Progenitor cell of endocrine pancreas (in vitro differentiated cells): ENCODE measurements around the gene UBTF. TPM values are rescaled to one million over a fixed set of nuclear protein-coding genes. Genes with fewer than 3 reads are reported as not detected.

Source experiments
- DNase-seq: peaks from one replicate; pipeline ENCODE4 v3.0.0; 2021; ENCODE audit warnings: low spot score; ENCODE audit not compliant: unreplicated experiment
- H3K27ac Mint-ChIP-seq: 2 replicates; pipeline ENCODE4 v1.8.0; 2021; ENCODE audit warnings: mild to moderate bottlenecking, moderate library complexity, mixed read lengths
- H3K27me3 Mint-ChIP-seq: 2 replicates; pipeline ENCODE4 v1.8.0; 2021; ENCODE audit warnings: mixed read lengths
- H3K36me3 Mint-ChIP-seq: 2 replicates; pipeline ENCODE4 v1.8.0; 2022; ENCODE audit warnings: mixed read lengths; ENCODE audit not compliant: insufficient read depth
- H3K4me1 Mint-ChIP-seq: 2 replicates; pipeline ENCODE4 v1.8.0; 2021; ENCODE audit warnings: low read depth, mixed read lengths
- H3K4me3 Mint-ChIP-seq: 2 replicates; pipeline ENCODE4 v1.8.0; 2021; ENCODE audit warnings: low read depth, mild to moderate bottlenecking, moderate library complexity, mixed read lengths
- H3K9me3 Mint-ChIP-seq: 2 replicates; pipeline ENCODE4 v1.8.0; 2021; ENCODE audit warnings: low read depth, mixed read lengths
- total RNA-seq: library from RNA; stranded (reverse); gene quantifications from 2 replicates; pipeline ENCODE4 v1.2.1, GENCODE V29; 2021
- TF ChIP-seq, protein P1 (sequence below): fragments of 200-600 bp; sonication (generic); IDR thresholded peaks from one replicate; pipeline ENCODE4 v1.5.0; 2021; ENCODE audit warnings: antibody characterized with exemption, mild to moderate bottlenecking; ENCODE audit not compliant: unreplicated experiment

Gene UBTF
- total RNA-seq, 1 donor from 2014 or later: 100 TPM

DNA sequence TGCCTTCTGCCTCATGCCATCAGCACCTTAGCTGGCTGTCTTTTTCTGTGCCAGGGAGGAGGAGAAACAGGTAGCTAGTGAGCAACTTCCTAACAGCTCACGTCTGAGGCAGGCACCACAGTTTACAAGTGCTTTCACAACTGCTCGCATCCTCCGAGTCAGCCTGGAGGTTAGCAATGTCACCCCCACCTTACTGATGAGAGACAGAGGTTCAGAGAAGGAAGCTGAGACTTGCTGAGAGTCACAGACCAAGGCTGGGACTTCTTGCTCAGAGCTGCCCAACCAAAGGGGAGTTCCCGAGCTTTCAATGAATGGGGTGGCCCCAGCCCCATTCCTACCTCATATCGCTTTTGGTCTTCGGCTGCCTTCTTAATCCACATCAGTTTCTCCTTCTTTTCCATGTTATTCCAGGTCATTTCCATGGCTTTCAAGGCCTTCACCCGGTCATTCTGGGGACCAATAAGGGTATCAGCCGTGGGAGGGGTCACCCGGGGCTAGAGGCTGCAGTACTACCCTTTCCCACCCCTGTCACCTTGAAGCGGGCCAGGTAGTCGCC is 9.6 kb downstream of the UBTF start:
- H3K36me3 Mint-ChIP-seq: peaks cover 30% of the 10 kb centered on the region
- no peak for DNase-seq
- TF ChIP-seq, protein P1, sequence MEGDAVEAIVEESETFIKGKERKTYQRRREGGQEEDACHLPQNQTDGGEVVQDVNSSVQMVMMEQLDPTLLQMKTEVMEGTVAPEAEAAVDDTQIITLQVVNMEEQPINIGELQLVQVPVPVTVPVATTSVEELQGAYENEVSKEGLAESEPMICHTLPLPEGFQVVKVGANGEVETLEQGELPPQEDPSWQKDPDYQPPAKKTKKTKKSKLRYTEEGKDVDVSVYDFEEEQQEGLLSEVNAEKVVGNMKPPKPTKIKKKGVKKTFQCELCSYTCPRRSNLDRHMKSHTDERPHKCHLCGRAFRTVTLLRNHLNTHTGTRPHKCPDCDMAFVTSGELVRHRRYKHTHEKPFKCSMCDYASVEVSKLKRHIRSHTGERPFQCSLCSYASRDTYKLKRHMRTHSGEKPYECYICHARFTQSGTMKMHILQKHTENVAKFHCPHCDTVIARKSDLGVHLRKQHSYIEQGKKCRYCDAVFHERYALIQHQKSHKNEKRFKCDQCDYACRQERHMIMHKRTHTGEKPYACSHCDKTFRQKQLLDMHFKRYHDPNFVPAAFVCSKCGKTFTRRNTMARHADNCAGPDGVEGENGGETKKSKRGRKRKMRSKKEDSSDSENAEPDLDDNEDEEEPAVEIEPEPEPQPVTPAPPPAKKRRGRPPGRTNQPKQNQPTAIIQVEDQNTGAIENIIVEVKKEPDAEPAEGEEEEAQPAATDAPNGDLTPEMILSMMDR: no peak
- no peaks in the 10 kb centered on the region for H3K27me3 Mint-ChIP-seq
- H3K4me1 Mint-ChIP-seq: no peaks in the 10 kb centered on the region
- no peak overlapping the region for H3K4me3 Mint-ChIP-seq
- H3K9me3 Mint-ChIP-seq: no peaks in the 10 kb centered on the region
- no peak overlapping the region for H3K27ac Mint-ChIP-seq

GRCh38 chr17:44207743-44208142 is 11.7 kb downstream of the UBTF start:
- Mint-ChIP-seq H3K4me1 (peaks cover 1% of the 10 kb centered on the region), H3K36me3 (peaks cover 18% of the 10 kb centered on the region), H3K4me3 (no peak overlapping the region)

DNA sequence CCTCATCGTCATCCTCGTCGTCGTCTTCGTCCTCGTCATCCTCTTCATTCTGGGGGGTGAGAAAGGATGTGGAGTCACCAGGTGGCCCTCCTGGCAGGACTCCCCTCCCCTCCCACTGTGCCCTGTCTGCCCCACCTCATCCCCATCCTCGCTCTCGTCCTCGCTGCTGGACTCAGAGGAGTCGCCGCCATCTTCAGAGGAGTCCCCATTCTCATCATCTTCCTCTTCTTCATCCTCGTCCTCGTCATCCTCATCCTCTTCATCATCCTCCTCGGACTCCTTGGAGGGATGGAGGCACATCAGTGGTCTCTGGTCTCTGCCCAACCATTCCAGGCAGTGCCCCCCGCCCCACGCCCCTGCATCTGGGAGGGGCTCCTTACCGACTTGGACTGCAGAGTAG is 12.2 kb downstream of the UBTF start:
- Mint-ChIP-seq H3K27me3 (no peaks in the 10 kb centered on the region), H3K4me1 (peaks cover 1% of the 10 kb centered on the region), H3K9me3 (no peaks in the 10 kb centered on the region), H3K4me3 (no peak overlapping the region), H3K27ac (no peak overlapping the region), H3K36me3 (peaks cover 17% of the 10 kb centered on the region)
- TF ChIP-seq, protein P1: no peak
- DNase-seq: no peak

More at GRCh38 chr17:44207743-44208142, 11.7 kb downstream of the UBTF start:
- Mint-ChIP-seq H3K9me3 (no peaks in the 10 kb centered on the region), H3K27ac (no peak overlapping the region), H3K27me3 (no peaks in the 10 kb centered on the region)
- TF ChIP-seq, protein P1: no peak
- no peak for DNase-seq

DNA sequence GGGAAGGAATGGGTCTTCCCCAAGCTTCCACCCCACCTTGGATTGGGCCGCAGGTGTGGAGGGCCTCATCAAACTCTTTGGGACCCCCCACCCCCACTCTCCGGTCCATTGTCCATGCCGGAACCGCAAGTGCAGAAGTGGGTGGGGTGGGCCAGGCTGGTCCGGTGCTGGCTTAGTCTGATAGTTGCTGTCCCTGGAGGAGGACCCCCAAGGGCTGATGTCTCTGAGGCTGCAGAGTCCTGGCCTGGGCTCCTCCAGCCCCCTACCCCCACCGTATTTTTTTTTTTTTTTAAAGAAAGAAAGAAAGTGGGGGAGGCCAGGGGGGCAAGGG is 12.7 kb downstream of the UBTF start:
- no peaks in the 10 kb centered on the region for H3K9me3 Mint-ChIP-seq
- no peaks in the 10 kb centered on the region for H3K27me3 Mint-ChIP-seq
- no peak overlapping the region for H3K4me3 Mint-ChIP-seq
- H3K36me3 Mint-ChIP-seq: peaks cover 17% of the 10 kb centered on the region
- H3K27ac Mint-ChIP-seq: no peak overlapping the region
- peaks cover 1% of the 10 kb centered on the region for H3K4me1 Mint-ChIP-seq
- TF ChIP-seq, protein P1: peak; percentile 1
- DNase-seq: no peak

- TF ChIP-seq, protein P1: peak; percentile 16
- no peak overlapping the region for H3K4me3 Mint-ChIP-seq
- no peak overlapping the region for H3K27ac Mint-ChIP-seq
- peaks cover 2% of the 10 kb centered on the region for H3K4me1 Mint-ChIP-seq
- peaks cover 16% of the 10 kb centered on the region for H3K36me3 Mint-ChIP-seq
- H3K9me3 Mint-ChIP-seq: no peaks in the 10 kb centered on the region
- DNase-seq: no peak
- no peaks in the 10 kb centered on the region for H3K27me3 Mint-ChIP-seq
These were observed 13.3 kb downstream of the UBTF start for GRCh38 chr17:44205962-44206824.
